HFF-Myc (cell line): ENCODE data around the gene CLPTM1L.

Experiments used
- DNase-seq: peaks from one replicate; pipeline ENCODE4 v3.0.0-alpha.2; 2011; ENCODE audit warnings: low read depth; ENCODE audit errors: extremely low read depth
- H3K4me3 ChIP-seq: replicated peaks from 2 replicates; pipeline ENCODE4 v1.5.1; 2011; ENCODE audit warnings: low read depth, mild to moderate bottlenecking, control low read depth, low read length
- TF ChIP-seq, protein P1 (sequence below): IDR thresholded peaks from 2 replicates; pipeline ENCODE4 v1.5.1; 2012; ENCODE audit warnings: mild to moderate bottlenecking, low read depth, low read length, control low read depth; ENCODE audit errors: missing control alignments

The CLPTM1L gene

DNA sequence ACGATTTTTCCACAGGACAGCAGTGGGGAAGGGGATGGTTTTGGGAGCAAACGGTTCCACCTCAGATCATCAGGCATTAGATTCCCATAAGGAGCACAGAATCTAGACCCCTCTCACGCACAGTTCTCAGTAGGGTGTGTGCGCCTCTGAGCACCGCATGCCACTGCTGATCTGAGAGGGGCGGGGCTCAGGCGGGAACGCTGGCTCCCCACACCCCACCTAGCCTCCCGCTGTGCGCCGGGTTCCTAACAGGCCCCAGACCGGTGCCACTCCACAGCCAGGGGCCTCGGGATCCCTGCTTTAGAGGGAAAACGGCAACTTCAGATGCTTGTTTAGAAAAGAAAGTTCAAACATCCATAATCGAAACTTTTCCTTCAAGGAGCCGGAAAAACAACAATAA lies 70.4 kb downstream of the CLPTM1L start:
- TF ChIP-seq, protein P1, sequence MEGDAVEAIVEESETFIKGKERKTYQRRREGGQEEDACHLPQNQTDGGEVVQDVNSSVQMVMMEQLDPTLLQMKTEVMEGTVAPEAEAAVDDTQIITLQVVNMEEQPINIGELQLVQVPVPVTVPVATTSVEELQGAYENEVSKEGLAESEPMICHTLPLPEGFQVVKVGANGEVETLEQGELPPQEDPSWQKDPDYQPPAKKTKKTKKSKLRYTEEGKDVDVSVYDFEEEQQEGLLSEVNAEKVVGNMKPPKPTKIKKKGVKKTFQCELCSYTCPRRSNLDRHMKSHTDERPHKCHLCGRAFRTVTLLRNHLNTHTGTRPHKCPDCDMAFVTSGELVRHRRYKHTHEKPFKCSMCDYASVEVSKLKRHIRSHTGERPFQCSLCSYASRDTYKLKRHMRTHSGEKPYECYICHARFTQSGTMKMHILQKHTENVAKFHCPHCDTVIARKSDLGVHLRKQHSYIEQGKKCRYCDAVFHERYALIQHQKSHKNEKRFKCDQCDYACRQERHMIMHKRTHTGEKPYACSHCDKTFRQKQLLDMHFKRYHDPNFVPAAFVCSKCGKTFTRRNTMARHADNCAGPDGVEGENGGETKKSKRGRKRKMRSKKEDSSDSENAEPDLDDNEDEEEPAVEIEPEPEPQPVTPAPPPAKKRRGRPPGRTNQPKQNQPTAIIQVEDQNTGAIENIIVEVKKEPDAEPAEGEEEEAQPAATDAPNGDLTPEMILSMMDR: no peak
- H3K4me3 ChIP-seq: no peak overlapping the region
- DNase-seq: no peak

DNA sequence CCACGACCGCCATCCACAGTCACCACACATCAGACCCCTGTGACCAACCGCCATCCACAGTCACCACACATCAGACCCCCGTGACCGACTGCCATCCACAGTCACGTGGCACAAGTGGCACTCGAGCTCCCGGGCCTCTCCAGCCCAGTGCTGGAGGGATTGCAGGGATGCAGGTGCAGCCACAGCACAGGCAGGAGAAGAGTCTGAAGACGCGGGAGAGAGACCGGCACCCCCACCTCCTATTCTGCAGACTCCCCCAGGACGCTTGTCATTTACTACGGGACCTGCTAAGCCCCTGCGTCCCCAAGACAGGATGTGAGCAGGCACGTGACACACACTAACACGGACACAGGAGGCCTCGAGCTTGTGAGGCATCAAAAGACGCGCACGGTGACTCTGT lies 71.2 kb downstream of the CLPTM1L start:
- DNase-seq: no peak
- H3K4me3 ChIP-seq: no peak overlapping the region
- TF ChIP-seq, protein P1: no peak

DNA sequence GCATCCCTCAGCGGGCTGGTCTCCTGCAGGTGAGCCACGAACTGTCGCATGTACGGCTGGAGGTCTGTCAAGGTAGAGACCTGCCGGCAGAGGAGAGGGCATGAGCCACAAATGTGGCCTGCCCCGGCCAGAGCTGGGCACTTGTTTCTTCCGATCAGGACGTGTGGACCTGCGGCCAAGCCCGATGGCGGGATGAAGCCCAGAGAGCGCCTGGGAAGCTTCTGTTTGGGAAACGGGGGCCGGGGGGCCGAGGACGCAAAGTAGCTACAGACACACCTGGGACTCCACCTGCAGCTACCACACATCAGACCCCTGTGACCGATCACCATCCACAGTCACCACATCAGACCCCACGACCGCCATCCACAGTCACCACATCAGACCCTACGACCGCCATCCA lies 72.7 kb downstream of the CLPTM1L start:
- TF ChIP-seq, protein P1: no peak
- no peak overlapping the region for H3K4me3 ChIP-seq
- no peak for DNase-seq

DNA sequence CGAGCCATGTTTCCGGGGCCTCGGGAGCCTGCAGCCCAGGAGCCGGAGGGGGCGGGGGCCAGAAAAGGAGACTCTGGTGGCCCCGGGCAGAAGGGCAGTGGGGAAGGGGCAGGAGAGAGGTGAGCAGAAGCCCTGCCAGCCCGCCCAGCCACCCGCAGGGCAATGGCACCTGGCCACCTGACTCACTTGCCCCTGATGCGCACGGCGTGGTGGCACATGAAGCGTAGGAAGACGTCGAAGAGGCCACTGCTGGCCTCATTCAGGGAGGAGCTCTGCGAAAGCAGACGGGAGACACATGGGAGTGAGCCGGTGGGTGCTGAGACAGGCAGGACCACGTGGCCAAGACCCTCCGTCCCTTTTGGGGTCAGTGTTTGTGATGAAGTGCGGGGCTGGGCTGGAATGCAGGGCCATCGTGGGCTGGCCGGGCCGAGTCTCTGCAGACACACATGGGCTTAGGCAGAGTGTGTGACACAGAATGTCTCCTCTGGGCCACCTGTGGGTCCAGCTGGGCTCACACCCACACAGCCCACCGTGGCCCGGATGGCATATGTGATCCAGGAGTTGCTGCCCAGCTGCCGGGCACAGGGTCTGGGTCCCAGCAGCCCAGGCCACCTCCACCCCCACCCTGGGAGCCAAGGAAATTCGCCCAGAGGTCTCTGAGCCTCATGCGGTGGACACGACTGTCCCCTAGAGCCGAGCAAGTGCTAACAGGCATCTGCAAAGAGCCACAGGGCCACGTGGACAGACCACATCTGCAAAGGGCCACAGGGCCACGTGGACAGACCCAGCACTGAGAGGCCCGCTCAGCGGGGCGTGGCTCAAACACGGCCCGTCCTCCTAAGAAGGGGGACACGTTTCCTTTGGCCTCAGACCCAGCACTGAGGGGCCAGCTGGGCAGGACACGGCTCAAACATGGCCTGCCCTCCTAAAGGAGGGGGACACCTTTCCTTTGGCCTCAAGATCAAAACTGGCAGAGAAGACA lies 73.7 kb downstream of the CLPTM1L start:
- no peak for DNase-seq
- TF ChIP-seq, protein P1: no peak
- no peak overlapping the region for H3K4me3 ChIP-seq

DNA sequence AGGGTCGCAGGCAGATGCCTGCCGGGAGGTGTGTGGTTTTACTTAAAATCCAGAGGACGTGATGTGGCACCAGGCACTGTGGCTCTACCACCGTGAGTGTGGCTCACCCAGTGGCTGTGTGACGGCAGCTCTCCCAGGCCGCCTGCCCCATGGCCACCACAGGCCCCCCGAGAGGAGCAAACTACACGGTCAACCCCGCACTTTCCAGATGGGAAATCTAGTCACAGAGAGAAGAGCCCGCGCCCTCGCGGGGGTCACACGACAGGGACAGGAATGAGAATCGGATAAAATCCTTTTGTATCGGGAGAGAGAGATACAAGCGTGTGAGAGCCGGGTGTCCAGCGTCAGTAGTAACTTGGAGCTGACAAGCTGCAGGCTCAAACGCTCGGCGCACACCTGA lies 74.5 kb downstream of the CLPTM1L start:
- TF ChIP-seq, protein P1: no peak
- H3K4me3 ChIP-seq: no peak overlapping the region
- DNase-seq: no peak

DNA sequence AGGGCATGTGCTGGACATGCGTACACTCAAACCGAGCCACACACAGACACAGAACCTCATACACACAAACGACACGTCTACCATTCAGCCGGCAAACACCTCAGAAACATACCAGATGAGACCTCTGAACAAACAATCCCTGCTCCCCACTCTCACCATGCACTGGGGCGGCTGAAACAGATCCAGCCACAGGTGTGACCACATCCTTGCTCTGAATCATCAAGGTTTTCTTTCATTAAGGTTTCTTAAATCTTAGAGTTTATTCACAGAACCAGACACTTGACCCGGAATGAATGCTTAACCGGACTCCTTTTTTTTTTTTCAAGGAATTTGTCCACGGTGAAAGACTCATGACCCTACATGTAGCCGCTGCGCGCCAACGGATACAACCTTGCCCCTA lies 76.2 kb downstream of the CLPTM1L start:
- DNase-seq: no peak
- TF ChIP-seq, protein P1: no peak
- H3K4me3 ChIP-seq: no peak overlapping the region
